KMS-11 (cell line): ENCODE measurements around the gene DPF3.

Experiments
- H2AFZ ChIP-seq: fragments of 200-600 bp; sonication (generic); 2 replicates; pipeline ENCODE4 v1.6.1; 2016; ENCODE audit warnings: antibody characterized with exemption, mixed run types, low read depth
- H3K27ac ChIP-seq: fragments of 200-600 bp; sonication (generic); 2 replicates; pipeline ENCODE4 v1.6.1; 2016; ENCODE audit warnings: mild to moderate bottlenecking, mixed run types
- H3K27me3 ChIP-seq: fragments of 200-600 bp; sonication (generic); 2 replicates; pipeline ENCODE4 v1.6.1; 2017; ENCODE audit warnings: mild to moderate bottlenecking, low read depth, mixed run types, moderate library complexity; ENCODE audit not compliant: insufficient read depth
- H3K36me3 ChIP-seq: fragments of 200-600 bp; sonication (generic); 2 replicates; pipeline ENCODE4 v1.6.1; 2017; ENCODE audit warnings: mild to moderate bottlenecking, mixed run types; ENCODE audit not compliant: insufficient read depth
- H3K4me1 ChIP-seq: fragments of 200-600 bp; sonication (generic); 2 replicates; pipeline ENCODE4 v1.6.1; 2016; ENCODE audit warnings: mild to moderate bottlenecking, low read depth, mixed run types; ENCODE audit not compliant: poor library complexity, severe bottlenecking
- H3K4me2 ChIP-seq: fragments of 200-600 bp; sonication (generic); 2 replicates; pipeline ENCODE4 v1.7.0; 2016; ENCODE audit warnings: mild to moderate bottlenecking, mixed run types
- H3K4me3 ChIP-seq: fragments of 200-600 bp; sonication (generic); IDR thresholded peaks from 2 replicates; pipeline ENCODE4 v1.6.1; 2017; ENCODE audit warnings: low read depth, low read length, mixed read lengths; ENCODE audit not compliant: insufficient read depth
- H3K79me2 ChIP-seq: fragments of 200-600 bp; sonication (generic); 2 replicates; pipeline ENCODE4 v1.6.1; 2016; ENCODE audit warnings: low read depth, mixed run types; ENCODE audit not compliant: insufficient read depth
- H3K9ac ChIP-seq: fragments of 200-600 bp; sonication (generic); 2 replicates; pipeline ENCODE4 v1.6.1; 2016; ENCODE audit warnings: mild to moderate bottlenecking, mixed run types
- H4K20me1 ChIP-seq: fragments of 200-600 bp; sonication (generic); 2 replicates; pipeline ENCODE4 v1.6.1; 2016; ENCODE audit warnings: mild to moderate bottlenecking, mixed run types; ENCODE audit not compliant: insufficient read depth
- CTCF ChIP-seq: fragments of 200-600 bp; sonication (generic); conservative IDR thresholded peaks from 2 replicates; pipeline ENCODE4 v1.6.1; 2017; ENCODE audit warnings: low read depth, mild to moderate bottlenecking, antibody characterized with exemption, low read length, moderate library complexity, mixed read lengths

The DPF3 gene

GRCh38 chr14:72666610-72667009, 227.3 kb downstream of the DPF3 start:
- peaks cover 20% of the 10 kb centered on the region for H3K4me1 ChIP-seq
- no peaks in the 10 kb centered on the region for H3K36me3 ChIP-seq
- no peaks in the 10 kb centered on the region for H3K27me3 ChIP-seq
- TF ChIP-seq CTCF: no peak
- no peak overlapping the region for H3K4me2 ChIP-seq
- H2AFZ ChIP-seq: no peak overlapping the region
- no peaks in the 10 kb centered on the region for H4K20me1 ChIP-seq
- no peak overlapping the region for H3K9ac ChIP-seq
- no peak overlapping the region for H3K27ac ChIP-seq
- H3K4me3 ChIP-seq: no peak overlapping the region
- no peaks in the 10 kb centered on the region for H3K79me2 ChIP-seq

- no peak overlapping the region for H3K4me3 ChIP-seq
- TF ChIP-seq CTCF: no peak
- no peak overlapping the region for H2AFZ ChIP-seq
- H3K4me2 ChIP-seq: no peak overlapping the region
- H3K27ac ChIP-seq: no peak overlapping the region
- H3K9ac ChIP-seq: no peak overlapping the region
- H3K79me2 ChIP-seq: no peaks in the 10 kb centered on the region
- H3K4me1 ChIP-seq: peaks cover 20% of the 10 kb centered on the region
- no peaks in the 10 kb centered on the region for H4K20me1 ChIP-seq
- H3K27me3 ChIP-seq: no peaks in the 10 kb centered on the region
- no peaks in the 10 kb centered on the region for H3K36me3 ChIP-seq
These were observed 228.6 kb downstream of the DPF3 start for GRCh38 chr14:72665259-72665658.

- Histone ChIP-seq H2AFZ (no peak overlapping the region), H3K4me3 (no peak overlapping the region), H3K36me3 (no peaks in the 10 kb centered on the region), H3K79me2 (no peaks in the 10 kb centered on the region), H3K27ac (no peak overlapping the region), H3K4me1 (peaks cover 20% of the 10 kb centered on the region), H3K9ac (no peak overlapping the region), H3K27me3 (no peaks in the 10 kb centered on the region), H4K20me1 (no peaks in the 10 kb centered on the region), H3K4me2 (no peak overlapping the region)
- TF ChIP-seq CTCF: no peak
These were observed 229.2 kb downstream of the DPF3 start for GRCh38 chr14:72664651-72665050.

- Histone ChIP-seq H2AFZ (no peak overlapping the region), H3K9ac (no peak overlapping the region), H3K4me3 (no peak overlapping the region), H3K27ac (no peak overlapping the region), H3K4me1 (peaks cover 20% of the 10 kb centered on the region), H3K4me2 (no peak overlapping the region), H4K20me1 (no peaks in the 10 kb centered on the region), H3K27me3 (no peaks in the 10 kb centered on the region), H3K36me3 (no peaks in the 10 kb centered on the region), H3K79me2 (no peaks in the 10 kb centered on the region)
- no peak for TF ChIP-seq CTCF
These were observed 229.8 kb downstream of the DPF3 start for GRCh38 chr14:72663956-72664650.
